ENCODE measurements around the gene NKAIN2. TPM values are rescaled to one million over a fixed set of nuclear protein-coding genes. Genes with fewer than 3 reads are reported as not detected.

Gene NKAIN2
- total RNA-seq, 4 donors from 2014 or later = 0.11 to 1.0 (median 0.94) TPM; not detected in 1

DNA sequence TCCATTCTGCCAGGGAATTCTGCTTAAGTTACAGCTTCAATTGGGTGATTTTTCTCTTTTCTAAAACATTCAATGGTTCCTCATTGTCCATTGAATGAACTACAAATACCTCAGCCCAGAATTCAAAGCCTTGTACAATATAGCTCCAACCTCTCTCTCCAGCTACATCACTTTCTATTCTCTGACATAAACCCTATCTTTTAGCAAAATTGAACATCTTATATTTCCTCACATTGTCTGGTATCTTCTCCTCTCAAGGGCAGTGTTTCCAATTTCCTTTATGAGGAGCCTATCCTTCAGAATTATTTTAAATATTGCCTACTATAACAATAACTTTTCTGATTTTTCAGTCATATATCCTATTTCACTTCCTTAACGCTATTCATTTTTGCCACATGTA lies 955.0 kb downstream of the NKAIN2 start:
- no peaks in the 10 kb centered on the region for H3K4me1 ChIP-seq
- no peaks in the 10 kb centered on the region for H3K36me3 ChIP-seq
- H3K27me3 ChIP-seq = no peaks in the 10 kb centered on the region
- no peak overlapping the region for H3K27ac ChIP-seq
- intact Hi-C loops (cut with DNase I) = no loop called here
- DNase-seq = no peak
- H3K9me3 ChIP-seq = no peaks in the 10 kb centered on the region
- 97 to 100% methylated on average over 1 of the region's 1 CpG for WGBS, 2 donors
- no peak for TF ChIP-seq POLR2A (IDR thresholded peaks at IDR 0.05)
- H3K4me3 ChIP-seq (replicated peaks in 1 of 3) = no peak overlapping the region

DNA sequence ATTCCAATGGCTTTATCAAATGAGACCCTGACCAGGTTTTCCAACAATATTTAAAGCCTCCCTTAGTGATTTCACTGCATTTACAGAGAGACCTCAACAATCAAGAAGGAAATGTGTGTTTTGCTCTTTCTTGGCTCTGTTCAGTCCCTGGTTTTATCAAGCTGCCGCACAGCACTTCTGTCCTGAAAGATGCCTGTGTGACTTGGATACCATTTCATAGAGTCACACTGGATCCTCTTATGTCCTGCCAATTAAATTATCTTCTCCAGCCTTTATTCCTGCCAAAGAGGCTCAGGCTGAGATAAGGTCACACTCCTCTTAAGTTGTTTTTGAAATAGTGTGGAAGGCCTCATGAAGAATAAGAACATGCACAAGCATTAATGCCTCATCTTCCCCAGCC lies 961.6 kb downstream of the NKAIN2 start:
- 72 to 90% methylated on average over 1 of the region's 1 CpG for WGBS, 2 donors
- Histone ChIP-seq H3K27ac (no peak overlapping the region), H3K36me3 (no peaks in the 10 kb centered on the region), H3K9me3 (no peaks in the 10 kb centered on the region), H3K4me3 (replicated peaks in 1 of 3) (no peak overlapping the region), H3K27me3 (no peaks in the 10 kb centered on the region), H3K4me1 (peaks cover 0 to 3% of the 10 kb centered on the region in 2 donors)
- intact Hi-C loops (cut with DNase I) = no loop called here
- DNase-seq = no peak
- no peak for TF ChIP-seq POLR2A (IDR thresholded peaks at IDR 0.05)
- TF ChIP-seq, protein P1, sequence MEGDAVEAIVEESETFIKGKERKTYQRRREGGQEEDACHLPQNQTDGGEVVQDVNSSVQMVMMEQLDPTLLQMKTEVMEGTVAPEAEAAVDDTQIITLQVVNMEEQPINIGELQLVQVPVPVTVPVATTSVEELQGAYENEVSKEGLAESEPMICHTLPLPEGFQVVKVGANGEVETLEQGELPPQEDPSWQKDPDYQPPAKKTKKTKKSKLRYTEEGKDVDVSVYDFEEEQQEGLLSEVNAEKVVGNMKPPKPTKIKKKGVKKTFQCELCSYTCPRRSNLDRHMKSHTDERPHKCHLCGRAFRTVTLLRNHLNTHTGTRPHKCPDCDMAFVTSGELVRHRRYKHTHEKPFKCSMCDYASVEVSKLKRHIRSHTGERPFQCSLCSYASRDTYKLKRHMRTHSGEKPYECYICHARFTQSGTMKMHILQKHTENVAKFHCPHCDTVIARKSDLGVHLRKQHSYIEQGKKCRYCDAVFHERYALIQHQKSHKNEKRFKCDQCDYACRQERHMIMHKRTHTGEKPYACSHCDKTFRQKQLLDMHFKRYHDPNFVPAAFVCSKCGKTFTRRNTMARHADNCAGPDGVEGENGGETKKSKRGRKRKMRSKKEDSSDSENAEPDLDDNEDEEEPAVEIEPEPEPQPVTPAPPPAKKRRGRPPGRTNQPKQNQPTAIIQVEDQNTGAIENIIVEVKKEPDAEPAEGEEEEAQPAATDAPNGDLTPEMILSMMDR (IDR thresholded peaks at IDR 0.05) = no peak

DNA sequence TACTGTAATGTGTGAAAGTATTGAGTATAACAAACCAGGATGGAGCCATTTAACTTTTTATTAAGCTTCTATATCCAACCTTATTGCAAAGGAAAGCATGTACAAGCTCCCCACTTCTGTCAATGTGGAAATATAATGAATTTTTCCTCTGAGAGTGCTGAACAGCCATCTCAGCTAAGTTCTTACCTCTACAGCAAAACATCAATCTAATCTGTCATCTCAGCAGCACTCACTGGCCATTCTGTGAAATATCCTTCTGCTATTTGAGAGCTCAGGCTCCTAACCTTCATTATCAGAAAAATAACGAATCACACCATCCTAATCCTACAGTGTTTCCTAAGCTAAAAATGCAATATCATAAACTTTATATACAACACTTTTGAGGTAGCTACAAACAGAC lies 964.6 kb downstream of the NKAIN2 start:
- no peak for TF ChIP-seq POLR2A (IDR thresholded peaks at IDR 0.05)
- TF ChIP-seq, protein P1 (IDR thresholded peaks at IDR 0.05) = no peak
- Histone ChIP-seq H3K4me1 (peaks cover 0 to 3% of the 10 kb centered on the region in 2 donors), H3K4me3 (replicated peaks in 1 of 3) (no peak overlapping the region), H3K27ac (no peak overlapping the region), H3K27me3 (no peaks in the 10 kb centered on the region), H3K9me3 (no peaks in the 10 kb centered on the region), H3K36me3 (no peaks in the 10 kb centered on the region)
- DNase-seq = no peak
- intact Hi-C loops (cut with DNase I) = no loop called here
- WGBS, 2 donors = 76 to 90% methylated on average over 1 of the region's 1 CpG

DNA sequence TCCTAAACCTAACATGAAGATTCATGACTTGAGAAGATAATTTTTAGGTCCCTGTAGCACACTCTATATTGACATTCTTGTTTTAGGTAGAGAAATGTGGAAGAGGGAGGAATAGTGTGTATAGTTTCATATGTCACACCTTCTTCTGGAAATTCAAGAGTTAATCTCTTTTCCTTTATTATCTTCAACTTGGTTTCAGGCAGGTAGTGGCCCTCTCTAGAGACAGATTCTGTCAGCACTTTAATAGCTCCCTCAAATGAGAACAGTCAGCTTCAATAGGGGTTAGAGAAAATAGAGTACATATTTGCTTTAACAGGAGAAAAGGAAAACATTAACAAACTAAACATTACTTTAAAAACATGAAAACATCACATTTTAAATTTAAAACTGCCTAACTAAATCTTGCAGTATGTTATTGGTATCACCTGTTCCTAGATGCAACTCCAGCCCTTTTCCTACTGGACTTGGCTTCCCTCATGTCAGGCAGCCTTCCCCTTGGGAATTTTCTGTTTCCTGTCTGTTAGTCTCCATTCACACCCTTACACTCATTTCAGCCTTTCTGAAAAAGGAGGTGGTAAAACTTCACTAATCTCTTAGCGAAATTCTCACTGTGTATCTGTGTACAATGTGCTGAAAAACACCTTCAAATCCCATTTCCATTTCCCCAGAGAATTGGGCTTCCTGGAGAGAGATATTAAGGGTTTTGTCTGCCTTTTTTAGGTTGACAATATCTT lies 966.3 kb downstream of the NKAIN2 start:
- H3K4me1 ChIP-seq = peaks cover 0 to 3% of the 10 kb centered on the region in 2 donors
- H3K9me3 ChIP-seq = no peaks in the 10 kb centered on the region
- no peak for DNase-seq
- WGBS, 2 donors = 68 to 71% methylated on average over 1 of the region's 1 CpG
- TF ChIP-seq, protein P1 (IDR thresholded peaks at IDR 0.05) = no peak
- TF ChIP-seq POLR2A (IDR thresholded peaks at IDR 0.05) = no peak
- H3K4me3 ChIP-seq (replicated peaks in 1 of 3) = no peak overlapping the region
- no peaks in the 10 kb centered on the region for H3K36me3 ChIP-seq
- H3K27ac ChIP-seq = no peak overlapping the region
- intact Hi-C loops (cut with DNase I) = no loop called here
- H3K27me3 ChIP-seq = no peaks in the 10 kb centered on the region

DNA sequence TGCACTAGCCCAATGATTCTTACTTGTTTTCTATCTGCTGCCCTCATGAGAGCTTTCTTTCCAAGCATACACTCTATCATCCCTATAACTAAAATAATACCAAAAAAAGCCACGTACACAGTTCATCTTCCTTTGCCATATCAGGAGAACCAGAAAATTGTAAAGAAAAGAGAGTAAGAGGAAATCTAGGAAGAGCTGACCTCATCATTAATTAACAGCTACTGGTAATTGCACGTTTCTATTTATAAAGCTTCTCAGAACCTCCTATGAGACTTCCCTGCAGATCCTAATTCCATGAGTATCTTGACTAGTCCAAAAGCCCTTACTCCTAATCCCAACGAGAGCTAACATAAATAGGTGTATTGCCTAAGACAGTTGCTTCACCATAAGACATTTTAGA lies 967.1 kb downstream of the NKAIN2 start:
- Histone ChIP-seq H3K4me3 (replicated peaks in 1 of 3) (no peak overlapping the region), H3K27ac (no peak overlapping the region), H3K9me3 (no peaks in the 10 kb centered on the region), H3K4me1 (peaks cover 0 to 3% of the 10 kb centered on the region in 2 donors), H3K27me3 (no peaks in the 10 kb centered on the region), H3K36me3 (no peaks in the 10 kb centered on the region)
- TF ChIP-seq, protein P1 (IDR thresholded peaks at IDR 0.05) = no peak
- 46 to 62% methylated on average over 3 of the region's 3 CpGs for WGBS, 2 donors
- intact Hi-C loops (cut with DNase I) = no loop called here
- DNase-seq = no peak

Measured in thyroid gland (tissue), 4 donors.